NCI-H226 (cell line): ENCODE data around the gene MGST3.
"Not testable (repeated sequence)": the region's sequence is repeated elsewhere in the genome, so short reads cannot be mapped to it uniquely, and the experiment has no call there.

Experiments used
- DNase-seq: peaks from one replicate; pipeline ENCODE4 v3.0.0-alpha.2; 2015

Gene MGST3

GRCh38 chr1:165659581-165659895 lies 28.5 kb downstream of the MGST3 start:
- DNase-seq: no peak

GRCh38 chr1:165661703-165662102 lies 30.7 kb downstream of the MGST3 start:
- no peak for DNase-seq

DNA sequence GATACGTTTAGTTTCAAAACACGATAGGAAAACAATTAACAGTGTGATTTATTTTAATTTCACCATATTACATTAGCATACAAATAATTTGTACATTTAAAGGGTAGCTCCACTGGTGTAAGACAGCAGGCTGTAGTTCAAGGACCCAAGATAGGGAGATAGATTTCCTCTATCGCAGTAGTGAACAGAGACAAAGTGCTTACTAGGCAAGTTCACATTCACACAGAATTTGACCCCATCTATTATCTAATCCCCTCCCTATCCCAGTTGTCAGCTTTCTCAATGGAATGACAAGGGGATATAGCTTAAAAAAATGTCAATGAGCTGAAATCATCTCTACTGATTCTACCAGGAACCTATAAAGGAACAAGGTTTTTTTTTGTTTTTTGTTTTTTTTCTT lies 31.2 kb downstream of the MGST3 start:
- no peak for DNase-seq

GRCh38 chr1:165666152-165666825 lies 35.3 kb downstream of the MGST3 start:
- DNase-seq: no peak

DNA sequence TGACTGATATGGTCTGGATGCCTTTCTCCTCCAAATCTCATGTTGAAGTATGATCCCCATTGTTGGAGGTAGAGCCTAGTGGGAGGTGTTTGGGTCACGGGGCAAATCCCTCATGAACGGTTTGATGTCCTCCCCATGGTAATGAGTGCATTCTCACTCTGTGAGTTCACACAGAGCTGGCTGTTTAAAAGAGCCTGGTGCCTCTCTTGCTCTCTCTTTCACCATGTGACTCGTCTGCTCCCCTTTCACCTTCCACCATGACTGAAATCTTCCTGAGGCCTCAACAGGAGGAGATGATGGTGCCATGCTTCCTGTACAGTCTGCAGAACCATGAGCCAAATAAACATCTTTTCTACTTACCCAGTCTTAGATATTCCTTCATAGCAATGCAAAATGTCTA lies 37.1 kb downstream of the MGST3 start:
- no peak for DNase-seq

- DNase-seq: no peak
Observed at GRCh38 chr1:165671526-165671925, 40.5 kb downstream of the MGST3 start.

- peak; percentile 60 for DNase-seq
Observed at GRCh38 chr1:165674599-165674998, 43.6 kb downstream of the MGST3 start.

GRCh38 chr1:165675794-165676193 lies 44.8 kb downstream of the MGST3 start:
- DNase-seq: no peak

DNA sequence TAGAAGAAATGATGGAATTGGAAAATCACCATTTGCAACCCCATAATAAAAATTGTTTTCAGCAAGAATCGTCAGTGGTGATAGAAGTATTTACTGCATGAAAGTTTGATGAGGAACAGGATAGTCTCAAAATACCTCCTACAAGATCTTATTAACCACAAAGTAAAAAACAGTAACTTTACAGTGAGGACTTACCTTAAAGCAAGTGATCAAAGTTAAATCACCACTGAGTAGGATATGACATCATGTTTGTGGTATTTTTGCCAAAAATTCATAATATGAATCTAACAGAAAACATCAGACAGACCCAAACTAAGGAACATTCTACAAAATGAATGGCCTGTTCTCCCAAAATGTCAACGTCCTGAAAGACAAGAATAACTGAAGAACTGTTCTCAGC lies 47.5 kb downstream of the MGST3 start:
- no peak for DNase-seq

DNA sequence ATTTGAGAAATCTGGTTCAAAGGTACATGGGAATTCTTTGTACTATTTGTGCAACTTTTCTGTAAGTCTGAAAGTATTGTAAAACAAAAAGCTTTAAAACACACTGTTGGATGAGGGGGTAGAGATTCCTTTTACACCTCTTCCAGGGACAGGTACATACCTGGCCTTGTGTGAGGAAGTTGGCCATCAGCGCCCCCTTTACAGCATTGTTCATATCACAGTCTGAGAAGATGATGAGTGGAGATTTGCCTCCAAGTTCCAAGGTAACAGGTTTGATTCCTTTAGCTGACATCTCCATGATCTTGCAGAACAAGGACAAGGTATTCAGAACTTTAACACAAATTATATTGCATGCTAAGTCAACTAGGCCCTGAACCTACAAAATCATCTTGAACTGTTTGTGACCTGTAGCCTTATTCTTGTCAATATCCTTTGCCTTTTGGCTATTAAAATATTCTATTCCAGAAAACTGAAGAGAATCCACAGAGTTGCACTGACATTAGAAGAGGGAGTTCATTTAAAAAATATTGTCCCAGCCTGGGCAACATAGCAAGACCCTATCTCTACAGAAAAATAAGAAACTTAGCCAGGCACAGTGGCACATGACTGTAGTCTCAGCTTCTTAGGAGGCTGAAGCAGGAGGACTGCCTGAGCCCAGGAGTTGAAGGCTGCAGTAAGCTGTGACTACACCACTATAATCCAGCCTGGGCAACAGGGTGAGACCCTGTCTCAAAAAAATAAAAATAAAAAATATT lies 48.4 kb downstream of the MGST3 start:
- DNase-seq: no peak

- DNase-seq: no peak
Observed at GRCh38 chr1:165680303-165680702, 49.3 kb downstream of the MGST3 start.

DNA sequence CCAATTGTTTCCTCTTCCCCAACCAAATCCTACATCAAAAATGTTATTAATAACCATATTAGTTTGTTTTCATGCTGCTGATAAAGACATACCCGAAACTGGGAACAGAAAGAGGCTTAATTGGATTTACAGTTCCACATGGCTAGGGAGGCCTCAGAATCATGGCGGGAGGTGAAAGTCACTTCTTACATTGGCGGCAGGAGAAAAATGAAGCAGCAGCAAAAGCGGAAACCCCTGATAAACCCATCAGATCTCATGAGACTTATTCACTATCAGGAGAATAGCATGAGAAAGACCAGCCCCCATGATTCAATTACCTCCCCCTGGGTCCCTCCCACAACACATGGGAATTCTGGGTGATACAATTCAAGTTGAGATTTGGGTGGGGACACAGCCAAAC lies 49.7 kb downstream of the MGST3 start:
- DNase-seq: not testable (repeated sequence)

- DNase-seq: no peak
Observed at GRCh38 chr1:165683848-165684485, 52.9 kb downstream of the MGST3 start.

GRCh38 chr1:165686121-165686970 lies 55.3 kb downstream of the MGST3 start:
- no peak for DNase-seq

GRCh38 chr1:165686971-165687433 lies 56.0 kb downstream of the MGST3 start:
- DNase-seq: no peak

DNA sequence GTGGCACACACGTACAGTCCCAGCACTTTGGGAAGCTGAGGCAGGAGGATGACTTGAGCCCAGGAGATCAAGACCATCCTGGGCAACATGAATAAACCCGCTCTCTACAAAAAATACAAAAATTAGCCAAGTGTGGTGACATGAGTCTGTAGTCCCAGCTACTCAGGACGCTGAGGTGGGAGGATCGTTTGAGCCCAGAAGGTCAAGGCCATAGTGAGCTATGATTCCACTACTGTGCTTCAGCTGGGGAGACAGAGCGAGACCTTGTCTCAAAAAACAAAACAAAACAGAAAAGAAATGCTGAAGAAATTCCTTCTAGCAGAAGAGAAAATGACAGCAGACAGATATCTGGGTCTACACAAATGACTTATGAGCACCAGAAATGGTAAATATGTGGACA lies 57.0 kb downstream of the MGST3 start:
- DNase-seq: no peak

- no peak for DNase-seq
Observed at GRCh38 chr1:165695031-165695430, 64.0 kb downstream of the MGST3 start.

DNA sequence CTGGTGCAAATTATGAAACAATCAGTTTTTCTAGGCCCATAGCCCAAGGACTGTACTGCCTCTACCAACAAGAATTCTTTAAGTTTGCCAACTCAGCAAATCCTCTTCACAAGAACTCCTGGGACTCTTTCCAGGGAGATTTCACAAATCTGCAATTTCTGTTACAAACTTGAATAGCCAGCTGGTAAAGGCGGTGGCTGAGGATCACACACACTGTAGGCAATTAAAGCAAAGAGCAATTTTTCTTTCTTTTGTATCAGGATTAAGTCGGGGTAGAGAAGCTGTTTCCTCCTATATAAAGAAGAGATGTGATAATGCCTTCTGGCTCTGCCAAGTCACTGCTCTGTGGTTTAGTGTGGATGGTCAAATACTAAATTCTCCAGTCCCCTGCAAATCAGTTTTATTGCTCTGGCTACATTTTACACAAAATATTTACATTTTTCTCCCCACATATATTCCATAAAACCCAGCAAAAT lies 65.6 kb downstream of the MGST3 start:
- DNase-seq: peak; percentile 90

DNA sequence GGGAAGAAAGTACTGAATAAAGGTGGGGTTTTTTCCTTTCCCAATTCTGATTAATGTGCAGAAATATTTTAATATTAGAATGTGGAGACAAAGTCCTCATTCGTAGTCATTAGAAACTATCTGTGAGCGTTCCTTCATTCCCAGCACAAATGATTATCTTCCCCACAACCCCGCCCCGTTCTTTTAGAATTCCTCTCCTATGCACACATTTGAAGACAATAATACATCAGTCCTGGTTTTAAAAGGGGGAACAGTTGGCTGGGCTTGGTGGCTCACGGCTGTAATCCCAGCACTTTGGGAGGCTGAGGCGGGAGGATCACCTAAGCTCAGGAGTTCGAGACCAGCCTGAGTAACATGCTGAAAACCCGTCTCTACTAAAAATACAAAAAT lies 66.5 kb downstream of the MGST3 start:
- peak; percentile 6 for DNase-seq

DNA sequence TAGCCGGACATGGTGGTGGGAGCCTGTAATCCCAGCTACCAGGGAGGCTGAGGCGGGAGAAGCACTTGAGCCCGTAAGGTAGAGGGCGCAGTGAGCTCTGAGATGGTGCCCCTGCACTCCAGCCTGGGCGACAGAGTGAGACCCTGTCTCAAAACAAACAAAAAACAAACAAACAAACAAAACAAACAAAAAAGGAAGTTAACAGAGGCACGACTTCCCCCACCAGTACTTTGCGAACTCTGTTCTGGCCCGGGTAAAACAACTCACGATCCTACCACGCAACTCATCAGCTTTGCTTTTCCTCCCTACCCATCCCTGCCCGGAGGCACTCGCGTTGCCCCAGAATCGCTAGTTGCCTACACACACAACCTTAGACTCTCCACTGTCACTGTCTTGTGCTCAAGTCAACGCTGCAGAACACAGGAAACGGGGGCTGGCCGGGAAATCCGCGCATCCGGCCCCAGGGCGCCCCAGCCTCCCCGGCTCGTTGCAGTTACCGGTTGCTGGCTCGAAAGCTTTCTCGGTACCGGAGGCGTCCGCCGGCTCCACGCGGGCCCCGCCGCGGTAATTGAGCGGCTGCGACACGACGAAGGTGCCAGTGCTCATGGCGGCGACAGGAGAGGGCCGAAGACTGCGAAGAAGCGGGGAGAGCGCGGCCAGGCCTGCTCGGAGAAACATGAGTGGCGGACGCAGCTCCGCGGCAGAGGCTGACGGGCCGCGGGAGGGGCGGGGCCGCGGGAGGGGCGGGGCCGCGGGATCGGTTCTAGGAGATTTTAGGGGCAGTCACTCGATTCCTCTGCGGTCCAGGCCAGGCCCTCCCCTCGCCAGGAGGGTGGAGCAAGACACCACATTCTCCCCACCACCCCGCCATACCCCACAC lies 67.1 kb downstream of the MGST3 start, which contains the start of gene ALDH9A1:
Gene ALDH9A1, minus strand, starts transcription at position 682 of the 880 bp plus-strand sequence. Its CDS starts 4 bp downstream, at position 678.
- DNase-seq: peak; percentile 82

DNA sequence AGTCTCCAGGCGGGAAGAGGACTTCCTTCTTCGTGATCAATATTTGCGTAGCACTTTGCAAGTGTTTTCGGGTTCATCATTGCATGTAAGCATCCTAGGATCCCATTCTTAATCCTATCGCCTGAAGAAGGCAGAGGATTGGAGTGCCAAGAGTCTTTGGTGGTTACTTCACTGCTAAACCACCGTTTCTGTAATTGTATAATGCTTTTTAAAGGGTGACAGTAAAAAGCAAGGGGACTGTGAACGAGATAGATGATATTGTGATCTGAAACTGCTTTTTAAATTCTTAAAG lies 67.7 kb downstream of the MGST3 start:
- DNase-seq: no peak

DNA sequence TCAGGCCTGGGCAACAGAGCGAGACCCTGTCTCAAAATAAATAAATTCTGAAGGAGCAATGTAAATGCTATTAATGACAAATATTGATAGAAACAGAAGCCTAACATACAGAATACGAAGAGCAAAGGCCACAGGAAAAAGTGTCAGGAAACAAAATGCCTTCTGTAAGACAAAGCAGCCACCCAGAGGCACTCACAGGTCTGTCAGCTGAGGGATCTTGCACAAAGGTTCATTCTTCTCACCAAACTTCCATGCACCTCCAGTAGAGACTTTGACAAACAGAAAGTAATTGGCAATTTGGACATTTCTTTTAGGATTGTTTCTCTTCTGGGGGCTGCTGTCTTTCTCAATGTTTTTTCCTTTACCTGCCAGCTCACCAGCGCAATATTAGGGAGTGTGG lies 68.5 kb downstream of the MGST3 start:
- DNase-seq: no peak
